ENCODE measurements around the gene GORAB.

Gene GORAB

DNA sequence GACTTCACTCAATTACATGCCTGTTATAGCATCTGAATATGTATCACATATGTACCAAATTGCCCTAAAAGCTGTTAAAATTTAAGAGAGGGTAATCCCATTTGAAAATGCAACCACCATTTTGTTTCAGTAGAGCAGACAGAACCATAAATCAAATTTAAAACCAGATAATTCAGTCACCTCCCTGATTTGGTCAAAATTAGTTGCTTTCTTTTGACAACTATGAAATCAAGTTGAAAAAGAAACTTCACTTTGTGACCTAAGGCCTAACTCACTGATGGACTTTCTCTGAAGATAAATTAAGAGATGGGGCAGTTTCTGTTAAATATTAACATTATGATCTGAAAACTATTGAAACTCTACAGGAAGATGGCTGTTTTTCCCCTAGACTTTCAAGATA is 6.7 kb downstream of the GORAB start:
- no peak for DNase-seq

DNA sequence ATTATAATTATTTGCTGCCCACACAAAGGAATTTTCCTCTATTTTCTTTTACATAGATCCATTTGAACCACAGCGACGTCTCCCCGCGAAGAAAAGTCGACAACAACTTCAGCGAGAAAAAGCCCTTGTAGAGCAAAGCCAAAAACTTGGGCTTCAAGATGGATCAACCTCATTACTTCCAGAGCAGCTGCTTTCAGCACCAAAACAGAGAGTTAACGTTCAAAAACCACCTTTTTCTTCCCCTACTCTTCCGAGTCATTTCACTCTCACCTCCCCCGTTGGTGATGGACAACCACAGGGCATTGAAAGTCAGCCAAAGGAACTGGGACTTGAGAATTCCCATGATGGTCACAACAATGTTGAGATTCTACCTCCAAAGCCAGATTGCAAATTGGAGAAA is 7.2 kb downstream of the GORAB start:
- DNase-seq = no peak

DNA sequence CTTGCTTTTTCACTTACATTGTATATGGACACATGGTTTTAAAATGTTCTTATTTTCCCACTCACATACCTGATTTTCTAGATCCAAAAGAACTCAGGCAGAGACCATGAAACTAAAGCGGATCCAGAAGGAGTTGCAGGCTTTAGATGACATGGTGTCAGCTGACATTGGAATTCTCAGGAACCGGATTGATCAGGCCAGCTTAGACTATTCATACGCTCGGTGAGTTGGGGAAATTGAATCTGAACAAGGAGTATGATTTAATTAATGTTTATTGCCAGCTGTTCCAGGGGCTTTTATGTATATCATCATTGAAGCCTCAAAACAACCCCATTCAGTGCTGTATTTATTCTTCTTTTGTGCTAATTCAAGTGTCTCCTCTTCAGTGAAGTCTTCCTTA is 12.7 kb downstream of the GORAB start:
- peak in 1 of 2 experiments; percentile 3 for DNase-seq

DNA sequence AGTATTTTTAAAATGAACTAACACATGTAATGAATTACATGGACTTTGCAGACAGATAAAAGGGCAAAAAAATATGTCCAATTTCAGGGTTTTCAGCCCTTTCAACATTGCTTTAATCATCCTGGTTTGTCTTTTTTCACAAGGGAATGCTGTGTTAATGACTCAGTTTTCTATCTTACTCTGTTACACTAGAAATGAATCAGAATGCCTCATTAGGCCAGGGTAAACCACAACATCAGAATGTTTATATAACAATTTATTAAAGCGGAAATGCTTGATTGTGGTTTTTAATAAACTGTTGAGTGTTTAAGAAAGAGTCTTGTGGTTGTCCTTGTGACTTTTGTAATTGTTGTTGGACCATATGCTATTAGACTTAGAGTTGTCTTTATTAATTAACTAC is 13.5 kb downstream of the GORAB start:
- DNase-seq = no peak

DNA sequence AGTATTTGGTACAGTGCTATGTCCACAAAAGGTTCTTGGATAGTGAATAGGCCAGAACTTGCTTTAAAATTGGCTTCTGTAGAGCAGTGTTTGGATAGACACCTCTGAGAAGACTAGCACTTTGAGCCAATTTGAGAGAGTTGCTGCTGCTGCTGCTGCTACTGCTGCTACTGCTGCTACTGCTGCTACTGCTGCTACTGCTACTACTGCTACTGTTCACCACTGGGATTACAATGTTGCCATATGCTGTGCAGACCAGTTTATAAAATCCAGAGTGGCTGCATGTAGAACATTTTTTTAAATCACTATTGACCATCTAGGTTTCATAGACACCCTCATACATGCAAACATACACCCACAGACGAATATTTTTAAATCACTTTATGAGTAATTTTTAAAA is 15.3 kb downstream of the GORAB start:
- no peak for DNase-seq

DNA sequence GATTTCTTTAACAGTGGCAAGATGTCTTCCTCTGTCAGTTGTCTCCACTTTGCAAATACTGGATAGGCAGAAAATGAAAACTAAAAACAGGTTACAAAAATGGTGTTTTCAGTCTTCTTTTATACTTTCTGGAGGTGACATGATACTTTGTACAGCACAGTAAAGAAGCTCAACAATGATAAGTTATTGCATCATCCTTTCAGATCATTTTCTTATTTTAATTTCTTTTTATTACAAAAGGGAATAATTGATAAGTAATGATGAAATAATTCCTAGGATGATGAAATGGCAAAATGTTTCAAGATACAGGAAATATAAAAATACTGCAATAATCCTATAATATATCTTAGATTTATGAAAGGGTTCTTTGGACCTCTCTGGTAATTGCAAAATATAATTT is 16.5 kb downstream of the GORAB start:
- no peak for DNase-seq

DNA sequence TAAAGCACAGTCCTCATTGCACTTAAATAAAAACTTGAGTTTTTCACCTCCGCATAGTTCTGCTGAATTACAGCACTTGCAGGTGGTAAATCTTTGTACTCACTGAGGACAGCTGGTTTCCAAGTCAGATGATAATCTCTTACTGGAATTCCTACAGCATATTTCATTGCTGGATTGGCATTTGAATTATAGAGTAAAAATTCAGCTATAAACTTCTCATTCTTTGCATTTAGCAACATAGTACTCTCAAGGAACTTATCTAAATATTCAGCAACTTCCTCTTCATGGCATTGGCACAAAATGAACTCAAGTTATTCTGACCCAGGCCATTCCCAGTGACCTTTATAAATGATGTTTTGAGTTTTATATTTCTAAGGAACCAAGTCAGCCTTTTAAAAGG is 23.4 kb downstream of the GORAB start:
- no peak for DNase-seq

DNA sequence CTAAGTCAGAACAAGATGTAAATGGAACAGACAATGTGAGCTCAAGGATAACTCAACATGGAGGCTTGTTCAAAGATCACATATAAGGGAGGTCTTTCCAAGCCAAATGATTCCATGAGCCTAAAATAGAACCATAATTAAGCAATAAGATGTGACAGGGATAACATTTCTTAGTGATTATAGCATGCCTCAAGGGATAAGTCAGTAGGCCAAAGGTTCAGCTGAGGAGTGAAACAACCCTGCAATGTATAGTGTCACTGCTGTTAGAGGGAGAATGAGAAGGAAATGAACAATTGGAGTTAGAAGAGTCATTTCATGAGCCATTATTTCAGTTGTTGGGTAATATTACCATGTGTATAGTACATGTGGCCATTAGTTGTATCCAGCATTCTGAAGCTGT is 25.0 kb downstream of the GORAB start:
- no peak for DNase-seq

DNA sequence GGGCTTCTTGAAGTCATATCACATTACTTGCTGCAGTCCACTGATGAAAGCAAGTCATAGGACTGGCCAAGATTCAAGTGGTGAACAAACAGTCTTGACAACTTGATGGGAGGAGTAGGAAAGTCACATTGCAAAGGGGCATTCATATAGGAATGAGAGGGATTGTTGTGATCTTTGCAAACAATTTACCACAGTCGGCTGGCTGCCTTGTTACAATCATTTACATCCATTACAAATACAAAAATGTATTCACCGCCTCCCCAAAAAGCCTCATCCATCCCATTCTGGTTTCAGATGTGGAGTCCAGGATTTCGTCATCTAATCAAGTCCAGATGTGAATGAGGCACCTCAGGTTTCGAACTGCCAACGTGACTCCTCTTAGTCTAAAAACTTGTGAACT is 26.8 kb downstream of the GORAB start:
- DNase-seq = no peak

DNA sequence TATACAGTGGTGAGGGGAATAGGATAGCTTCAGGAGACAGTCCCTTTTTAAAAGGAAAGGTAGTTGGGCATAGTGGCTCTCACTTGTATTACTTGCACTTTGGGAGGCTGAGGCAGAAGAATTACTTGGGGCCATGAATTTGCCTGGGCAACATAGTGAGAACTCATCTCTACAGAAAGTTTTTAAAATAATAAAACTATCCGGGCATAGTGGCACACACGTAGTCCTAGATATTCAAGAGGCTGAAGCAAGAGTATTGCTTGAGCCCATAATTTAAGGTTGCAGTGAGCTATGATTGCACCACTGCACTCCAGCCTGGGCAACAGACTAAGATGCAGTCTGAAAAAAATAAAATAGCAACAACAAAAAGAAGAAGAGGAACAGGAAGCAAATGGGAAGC is 27.2 kb downstream of the GORAB start:
- no peak for DNase-seq

DNA sequence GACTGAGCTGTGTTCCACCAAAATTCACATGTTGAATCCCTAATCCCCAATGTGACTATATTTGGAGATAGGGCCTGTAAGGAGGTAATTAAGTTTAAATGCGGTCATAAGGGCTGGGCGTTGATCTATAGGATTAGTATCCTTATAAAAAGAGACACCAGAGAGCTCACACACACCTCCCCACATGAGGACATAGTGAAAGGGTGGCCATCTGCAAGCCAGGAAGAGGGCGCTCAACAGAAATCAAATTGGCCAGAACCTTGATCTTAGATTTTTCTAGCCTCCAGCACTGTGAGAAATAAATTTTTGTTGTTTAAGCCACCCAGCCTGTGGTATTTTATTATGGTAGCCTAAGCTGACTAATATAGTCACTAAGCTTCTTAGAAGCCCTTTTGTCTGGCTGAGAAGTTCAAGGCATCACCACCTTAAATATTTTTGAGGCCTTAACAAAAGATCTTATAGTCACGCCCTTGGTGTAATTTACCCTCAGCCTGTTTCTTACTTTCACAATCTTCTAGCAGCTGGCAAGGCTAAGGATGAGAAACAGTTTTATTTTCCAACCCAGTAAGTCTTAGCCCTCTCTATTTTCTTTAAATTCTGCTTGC is 28.8 kb downstream of the GORAB start:
- no peak for DNase-seq

DNA sequence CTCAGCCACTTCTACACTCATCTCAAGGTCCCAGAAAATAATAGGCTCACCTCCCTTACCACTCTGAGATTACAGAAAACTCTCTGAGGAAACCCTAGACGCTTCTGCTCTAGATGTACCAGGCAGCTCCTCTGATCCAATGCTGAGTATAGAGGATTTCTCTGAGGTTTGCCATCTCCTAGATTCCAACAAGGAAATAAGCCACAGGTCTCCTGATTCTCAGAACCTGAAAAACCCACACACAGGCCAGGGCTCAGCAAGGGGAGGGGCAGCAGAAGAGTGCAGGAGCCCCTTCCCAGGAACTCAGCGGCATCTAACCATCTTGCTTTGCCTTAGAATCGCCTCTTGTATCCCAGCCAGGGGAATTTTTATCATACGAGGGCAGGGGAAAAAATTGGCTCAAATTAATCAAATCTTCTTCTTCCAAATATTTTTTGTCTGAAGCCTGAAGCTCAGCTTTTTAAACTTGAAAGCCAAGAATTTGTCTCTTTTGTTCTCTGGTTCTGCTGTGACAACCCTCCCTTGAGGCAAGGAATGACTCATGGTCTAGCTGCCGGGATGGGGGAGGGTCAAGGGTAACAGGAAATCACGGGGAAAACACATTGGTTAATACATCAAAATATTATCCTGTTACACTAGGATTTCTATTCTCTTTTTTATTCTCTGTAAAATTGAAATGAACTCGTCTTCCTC is 30.8 kb downstream of the GORAB start:
- no peak for DNase-seq

DNA sequence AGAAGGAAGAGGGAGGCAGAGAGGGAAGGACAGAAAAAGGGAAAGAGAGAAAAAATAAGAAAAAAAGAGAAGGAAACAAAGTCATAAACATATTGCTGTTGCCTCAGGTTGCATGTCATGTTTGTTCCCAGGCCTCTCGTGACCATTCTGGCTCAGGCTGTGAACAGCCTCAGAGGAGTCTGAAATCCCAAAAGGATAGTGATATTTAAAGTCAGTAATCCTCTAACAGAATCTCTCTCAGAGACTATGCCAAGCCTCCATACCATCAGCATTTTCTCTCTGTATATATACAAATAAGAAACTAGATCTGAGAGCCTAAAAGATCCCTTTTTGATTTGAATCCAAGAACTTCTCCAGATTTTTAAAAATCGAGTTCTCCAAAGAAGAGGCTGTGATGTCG is 35.2 kb downstream of the GORAB start:
- DNase-seq = no peak

DNA sequence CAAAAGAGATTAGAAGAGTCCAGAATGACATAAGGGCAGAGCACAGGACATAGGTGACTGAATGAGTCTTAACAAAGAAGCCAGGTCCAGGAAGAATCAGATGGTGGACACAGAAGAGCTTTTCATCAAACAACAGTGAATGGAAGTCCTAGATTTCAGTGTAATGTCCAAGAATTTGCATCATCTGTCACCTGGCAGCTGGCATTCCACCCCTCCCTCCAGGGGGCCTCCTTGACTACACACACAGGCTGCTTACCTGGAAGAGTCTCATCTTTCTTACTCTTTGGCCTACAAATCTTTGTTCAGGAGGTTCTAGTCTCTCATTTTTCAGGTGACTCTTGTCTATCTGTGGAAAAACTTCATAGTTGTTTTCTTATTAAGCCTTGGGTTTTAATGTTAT is 36.2 kb downstream of the GORAB start:
- peak in 1 of 2 experiments; percentile 8 for DNase-seq

DNA sequence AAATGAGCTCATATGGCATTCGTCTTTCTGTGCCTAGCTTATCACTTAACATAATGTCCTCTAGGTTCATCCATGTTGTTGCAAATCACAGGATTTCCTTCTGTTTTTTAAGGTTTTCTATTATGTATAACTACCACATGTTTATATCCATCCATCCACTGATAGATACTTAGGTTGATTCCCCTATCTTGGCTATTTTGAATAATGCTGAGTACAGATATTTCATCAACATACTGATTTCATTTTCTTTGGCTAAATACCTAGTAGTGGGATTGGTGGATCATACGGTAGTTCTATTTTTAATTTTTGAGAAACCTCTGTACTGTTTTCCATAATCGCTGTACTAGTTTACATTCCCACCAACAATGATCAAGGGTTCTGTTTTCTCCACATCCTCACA is 45.0 kb downstream of the GORAB start:
- no peak for DNase-seq

DNA sequence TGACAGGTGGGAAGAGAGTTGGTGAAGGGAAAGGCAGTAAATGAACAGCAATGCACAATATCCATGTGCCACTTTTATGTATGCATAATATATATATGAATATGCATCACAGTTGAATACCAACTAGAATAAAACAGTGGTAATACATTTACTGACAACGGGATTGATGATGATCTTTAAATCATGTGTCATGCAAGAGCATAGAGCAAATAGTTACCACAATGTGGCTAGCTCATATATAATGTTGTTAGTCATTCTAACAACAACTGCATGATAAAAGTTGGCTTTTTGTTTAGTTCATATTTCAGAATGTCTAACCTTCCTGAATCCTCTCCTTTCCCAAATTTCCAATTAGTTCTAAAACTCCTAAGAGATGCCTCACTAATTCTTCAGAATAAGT is 46.4 kb downstream of the GORAB start:
- no peak for DNase-seq

DNA sequence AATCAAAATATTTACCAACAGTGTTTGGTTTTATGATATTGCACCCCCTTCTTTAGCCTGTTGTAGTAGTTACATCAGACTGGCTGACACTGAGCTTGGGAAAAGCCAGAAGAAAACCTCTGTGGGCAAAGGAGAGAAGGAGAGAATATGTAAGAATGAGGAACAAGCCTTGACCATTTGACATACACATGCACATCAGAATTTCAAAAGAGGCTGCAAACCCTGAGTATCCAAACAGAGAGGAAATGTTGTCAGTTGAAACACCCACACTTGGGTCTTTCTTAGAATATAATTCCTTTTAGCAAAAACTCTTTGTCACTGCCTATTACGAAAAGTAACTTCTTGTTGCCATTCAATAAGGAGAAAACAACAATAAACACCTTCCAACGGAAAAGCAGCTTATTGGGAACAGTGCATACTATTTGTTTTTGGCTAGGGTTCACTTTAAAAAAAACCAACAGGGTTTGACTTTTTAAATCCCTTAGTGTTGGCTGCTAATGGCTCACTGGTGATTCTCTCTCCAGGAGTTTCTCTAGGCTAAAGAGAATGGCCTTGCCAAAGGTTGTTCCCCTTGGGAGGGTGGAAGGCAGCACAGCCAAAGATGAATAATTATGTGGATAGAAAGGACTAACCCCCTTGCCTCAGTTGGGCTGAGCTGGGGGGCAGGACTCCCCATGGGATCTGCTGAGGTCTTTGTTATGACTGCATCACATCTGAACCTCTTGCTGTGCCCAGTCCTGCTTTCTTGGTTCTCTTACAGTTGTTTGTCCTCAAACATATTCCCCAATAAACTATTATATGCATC is 48.9 kb downstream of the GORAB start:
- no peak for DNase-seq

DNA sequence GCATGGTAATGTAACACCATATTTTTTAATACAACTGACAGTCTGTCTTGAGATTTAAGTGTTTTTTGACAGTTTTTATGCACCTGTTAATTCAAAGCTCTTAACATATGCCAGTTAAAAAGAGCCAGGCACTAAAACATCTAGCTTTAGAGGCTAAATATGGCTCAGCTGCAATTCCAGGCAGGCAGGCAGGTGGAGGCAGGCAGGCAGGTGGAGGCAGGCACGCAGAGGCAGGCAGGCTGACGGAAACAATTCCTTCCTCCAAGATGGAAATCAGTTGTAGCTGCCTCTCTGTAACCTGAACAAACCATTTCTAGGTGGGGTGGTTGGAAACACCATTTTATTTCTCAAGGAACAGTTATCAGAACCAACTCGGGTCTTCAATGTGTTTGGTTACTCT is 51.2 kb downstream of the GORAB start:
- DNase-seq = peak; percentile 32 to 46

DNA sequence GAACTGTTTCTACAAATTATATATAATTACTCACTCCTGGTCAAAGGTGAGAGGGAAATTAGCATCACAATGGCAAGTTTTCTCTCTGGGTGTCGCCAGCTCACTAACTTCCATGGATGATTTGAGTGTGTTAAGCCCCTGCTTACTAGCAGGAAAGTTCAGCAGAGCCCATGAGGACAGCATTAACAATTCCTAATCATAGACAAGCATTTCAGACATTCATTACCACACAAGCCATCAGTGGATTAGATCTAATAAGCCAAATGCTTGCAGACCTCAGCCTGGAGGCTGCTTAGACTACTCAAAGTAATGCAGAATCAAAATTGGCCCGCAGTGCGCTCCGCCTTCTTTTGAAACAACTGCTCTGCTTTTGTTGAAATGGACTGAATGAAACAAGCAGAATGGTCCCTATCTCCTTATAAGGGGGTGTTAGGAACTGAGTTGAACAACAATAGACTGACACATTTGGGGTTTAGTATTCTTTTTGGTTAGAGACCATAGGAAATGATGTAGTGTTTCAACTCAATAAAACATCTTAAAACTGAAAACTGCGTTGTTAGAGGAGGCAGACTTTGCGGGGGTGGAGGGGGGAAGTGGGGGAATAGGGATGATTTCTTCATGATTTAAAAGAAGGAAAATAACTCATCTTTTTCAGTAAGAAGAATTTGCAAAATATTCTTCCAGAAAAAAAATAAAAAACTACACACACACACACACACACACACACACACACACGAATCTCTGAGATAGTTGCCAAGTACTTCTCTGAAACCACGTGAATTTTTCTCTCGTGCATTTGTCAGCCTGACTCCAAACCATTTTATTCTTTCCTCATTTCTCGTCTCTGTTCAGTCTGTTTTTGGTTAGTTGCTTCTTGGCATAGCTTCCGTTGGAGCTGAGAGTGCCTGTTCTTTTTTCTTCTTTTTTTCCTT is 54.6 kb downstream of the GORAB start:
- no peak for DNase-seq

DNA sequence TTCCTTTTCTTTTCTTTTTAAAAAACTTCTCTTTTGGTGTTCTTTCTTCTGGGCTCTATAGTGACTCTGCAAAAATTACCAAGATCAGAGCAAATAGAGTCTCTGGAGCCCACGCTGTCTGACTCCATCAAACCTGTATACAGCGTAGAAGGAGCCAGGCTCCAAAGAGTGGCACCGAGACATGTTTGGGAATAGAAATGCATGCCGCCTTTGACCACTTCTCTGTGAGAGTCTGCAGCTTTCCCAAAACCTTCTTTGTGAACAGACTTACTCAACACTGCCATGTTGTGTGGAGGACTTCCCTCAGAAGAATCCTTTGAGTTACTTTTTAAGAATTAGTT is 55.3 kb downstream of the GORAB start:
- no peak for DNase-seq

DNA sequence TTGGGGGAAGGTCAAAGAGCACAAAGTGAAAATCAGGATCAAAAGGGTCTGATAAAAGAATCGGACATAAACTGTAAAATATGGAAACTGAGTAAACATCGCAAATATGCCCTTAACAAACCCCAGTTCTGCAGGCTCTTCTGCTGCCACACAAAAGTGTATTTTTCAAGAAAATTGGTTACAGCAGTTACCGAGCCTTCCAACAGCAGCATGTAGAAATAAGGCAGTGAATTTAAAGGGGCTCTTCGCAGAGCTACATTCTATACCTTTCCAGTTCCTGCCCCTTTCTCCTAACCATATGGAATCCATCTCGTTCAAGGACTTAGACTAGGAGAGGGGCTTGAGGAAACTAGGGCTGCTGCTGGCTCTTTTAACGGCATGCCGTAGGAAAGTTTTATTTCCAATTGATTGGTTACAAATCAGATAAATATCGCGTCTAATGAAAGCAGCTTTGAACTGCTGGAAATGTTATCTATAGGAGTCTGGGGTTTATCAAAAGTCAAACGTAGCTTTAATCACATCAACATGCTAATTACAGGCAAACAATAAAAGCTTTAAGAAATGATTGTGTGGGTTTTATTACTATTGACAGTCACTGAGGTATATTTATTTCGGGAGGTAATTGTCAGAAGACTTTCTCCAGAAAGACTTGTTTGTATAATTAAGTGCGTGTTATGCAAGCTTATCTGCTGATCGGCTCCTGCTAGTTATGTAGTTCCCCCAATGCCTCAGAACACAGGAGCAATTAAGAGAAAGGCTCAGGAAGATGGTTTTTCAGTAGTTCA is 59.1 kb downstream of the GORAB start:
- DNase-seq = no peak

DNA sequence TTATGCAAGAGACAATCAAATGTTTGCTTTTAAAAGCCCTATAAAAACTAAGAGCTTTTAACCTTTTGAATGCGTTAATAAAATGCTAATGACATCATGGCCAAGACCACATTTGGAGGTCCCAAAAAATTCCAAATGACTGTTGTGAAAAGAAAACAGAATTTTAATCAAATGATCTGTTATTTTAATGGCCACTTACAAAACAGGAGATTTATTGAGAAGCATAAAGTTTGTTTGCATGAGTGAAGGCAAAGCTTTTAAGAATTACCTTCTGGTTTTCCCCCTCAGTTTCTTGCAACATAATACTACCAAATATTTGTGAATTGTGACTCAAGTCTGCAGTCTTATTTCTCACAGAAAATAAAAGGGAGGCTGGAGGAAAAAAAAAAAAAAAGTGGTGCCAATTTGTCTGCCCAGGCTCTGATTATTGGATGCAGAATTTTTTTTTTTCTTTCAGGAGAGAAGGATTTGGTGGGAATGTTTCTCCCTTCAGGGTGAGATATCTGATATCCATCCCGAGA is 60.7 kb downstream of the GORAB start:
- no peak for DNase-seq

Measured in NCI-H187 (cell line).